Stimulated activated memory B cell treated with anti-CD40 and anti-IgM and Interleukin-4, amounts not matched to agents 10 μg/mL and 1 μg/mL and 100 μg/mL, for 72 hours (primary cell): ENCODE results near the gene RPL37A.
A peak's percentile ranks its signal among the peaks of the same experiment; 100 is the strongest.

Source experiments
- ATAC-seq: fragments of 150-1000 bp; cut with Tn5 transposase; 2 replicates; pipeline ENCODE4 v1.10.0; 2021
- H3K27ac Mint-ChIP-seq: one replicate; pipeline ENCODE4 v1.8.0; 2022; ENCODE audit warnings: mild to moderate bottlenecking, mixed read lengths
- H3K27me3 Mint-ChIP-seq: one replicate; pipeline ENCODE4 v1.8.0; 2022; ENCODE audit warnings: mixed read lengths
- H3K36me3 Mint-ChIP-seq: one replicate; pipeline ENCODE4 v1.8.0; 2022; ENCODE audit warnings: mixed read lengths
- H3K4me1 Mint-ChIP-seq: one replicate; pipeline ENCODE4 v1.8.0; 2022; ENCODE audit warnings: mixed read lengths
- H3K4me3 Mint-ChIP-seq: one replicate; pipeline ENCODE4 v1.8.0; 2022; ENCODE audit warnings: mild to moderate bottlenecking, moderate library complexity, mixed read lengths
- H3K9me3 Mint-ChIP-seq: one replicate; pipeline ENCODE4 v1.8.0; 2022; ENCODE audit warnings: mixed read lengths

Gene RPL37A

DNA sequence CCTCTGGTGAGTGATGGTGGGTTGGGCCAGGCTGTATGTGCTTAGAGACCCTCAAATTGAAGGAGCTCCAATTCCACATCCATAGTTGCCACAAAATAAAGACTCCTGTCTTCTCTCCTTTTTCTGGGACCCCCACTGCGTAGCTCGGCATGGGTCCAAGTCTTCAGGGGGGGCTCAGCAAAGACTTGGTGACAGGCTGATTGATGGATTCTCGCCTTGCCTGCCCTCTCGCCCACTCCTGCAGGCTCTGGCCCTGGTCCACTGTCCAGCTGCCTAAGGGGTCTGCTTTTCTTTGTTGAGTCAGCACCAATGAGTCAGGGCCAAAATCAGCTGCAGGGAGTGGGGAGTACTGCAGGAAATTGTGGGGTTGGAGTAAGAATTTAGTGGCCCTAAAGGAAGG lies 21.5 kb downstream of the RPL37A start:
- Mint-ChIP-seq H3K27ac (no peak overlapping the region), H3K27me3 (no peaks in the 10 kb centered on the region), H3K36me3 (no peaks in the 10 kb centered on the region), H3K4me3 (no peak overlapping the region), H3K4me1 (no peaks in the 10 kb centered on the region), H3K9me3 (peaks cover 3% of the 10 kb centered on the region)
- ATAC-seq = no peak

GRCh38 chr2:216522892-216523502 lies 24.4 kb downstream of the RPL37A start:
- Mint-ChIP-seq H3K27ac (no peak overlapping the region), H3K4me1 (no peaks in the 10 kb centered on the region), H3K27me3 (peaks cover 9% of the 10 kb centered on the region), H3K9me3 (peaks cover 3% of the 10 kb centered on the region), H3K36me3 (no peaks in the 10 kb centered on the region), H3K4me3 (no peak overlapping the region)
- ATAC-seq = no peak

- H3K36me3 Mint-ChIP-seq = no peaks in the 10 kb centered on the region
- H3K27me3 Mint-ChIP-seq = peaks cover 9% of the 10 kb centered on the region
- H3K4me1 Mint-ChIP-seq = no peaks in the 10 kb centered on the region
- H3K4me3 Mint-ChIP-seq = no peak overlapping the region
- H3K27ac Mint-ChIP-seq = no peak overlapping the region
- ATAC-seq = no peak
- peaks cover 3% of the 10 kb centered on the region for H3K9me3 Mint-ChIP-seq
Measured at GRCh38 chr2:216525972-216526371, 27.3 kb downstream of the RPL37A start.

- peaks cover 9% of the 10 kb centered on the region for H3K27me3 Mint-ChIP-seq
- ATAC-seq = no peak
- no peaks in the 10 kb centered on the region for H3K4me1 Mint-ChIP-seq
- no peaks in the 10 kb centered on the region for H3K36me3 Mint-ChIP-seq
- peaks cover 3% of the 10 kb centered on the region for H3K9me3 Mint-ChIP-seq
- H3K4me3 Mint-ChIP-seq = no peak overlapping the region
- peak overlapping the region; percentile 22 for H3K27ac Mint-ChIP-seq
Measured at GRCh38 chr2:216526939-216527338, 28.3 kb downstream of the RPL37A start.

- Mint-ChIP-seq H3K9me3 (peaks cover 3% of the 10 kb centered on the region), H3K36me3 (no peaks in the 10 kb centered on the region), H3K27ac (no peak overlapping the region), H3K4me1 (no peaks in the 10 kb centered on the region), H3K27me3 (peaks cover 9% of the 10 kb centered on the region), H3K4me3 (no peak overlapping the region)
- ATAC-seq = no peak
Measured at GRCh38 chr2:216527600-216527999, 29.0 kb downstream of the RPL37A start.

DNA sequence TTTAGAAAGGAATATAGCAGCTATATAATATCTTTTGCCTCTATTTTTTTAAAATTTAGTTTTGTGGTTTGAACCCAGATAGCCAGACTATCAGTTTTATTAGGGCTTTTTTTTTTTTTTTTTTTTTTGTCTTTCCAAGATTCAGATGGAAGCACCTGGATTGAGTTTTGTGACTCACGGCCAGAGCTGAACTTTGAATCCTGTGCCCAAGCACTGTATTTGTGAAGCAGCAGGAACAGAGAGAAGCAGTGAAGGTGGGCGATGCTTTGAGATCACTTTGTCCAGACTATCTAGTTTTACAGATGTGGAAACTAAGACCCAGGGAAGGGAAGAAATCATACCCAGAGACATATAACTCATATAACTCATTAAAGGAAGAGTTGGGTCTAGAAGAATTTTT lies 33.9 kb downstream of the RPL37A start:
- H3K36me3 Mint-ChIP-seq = no peaks in the 10 kb centered on the region
- H3K4me1 Mint-ChIP-seq = no peaks in the 10 kb centered on the region
- no peak overlapping the region for H3K27ac Mint-ChIP-seq

DNA sequence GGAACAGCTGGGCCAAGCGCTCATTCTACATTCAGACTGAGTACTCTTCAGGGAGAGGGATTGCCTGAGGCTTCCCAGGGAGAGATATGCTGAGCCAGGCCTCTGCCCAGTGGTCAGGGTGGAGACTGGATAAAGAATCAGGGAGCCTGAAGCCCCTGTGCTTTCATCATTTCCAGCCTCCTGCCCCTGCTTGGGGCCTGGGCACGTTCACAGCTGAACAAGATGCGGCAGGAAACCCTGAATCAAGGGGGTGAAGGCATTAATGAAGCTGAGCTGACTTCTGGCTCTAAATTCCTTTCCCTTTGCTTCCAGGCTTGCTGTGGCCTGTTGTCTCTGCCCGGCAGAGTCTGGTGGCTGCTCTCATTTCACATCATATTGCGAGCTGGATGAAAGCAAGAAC lies 35.0 kb downstream of the RPL37A start:
- H3K9me3 Mint-ChIP-seq = no peaks in the 10 kb centered on the region
- H3K4me3 Mint-ChIP-seq = no peak overlapping the region
- no peaks in the 10 kb centered on the region for H3K27me3 Mint-ChIP-seq
- ATAC-seq = no peak
- H3K27ac Mint-ChIP-seq = no peak overlapping the region
- no peaks in the 10 kb centered on the region for H3K36me3 Mint-ChIP-seq
- H3K4me1 Mint-ChIP-seq = no peaks in the 10 kb centered on the region

More for the DNA sequence above, 33.9 kb downstream of the RPL37A start:
- Mint-ChIP-seq H3K9me3 (no peaks in the 10 kb centered on the region), H3K27me3 (no peaks in the 10 kb centered on the region), H3K4me3 (no peak overlapping the region)
- no peak for ATAC-seq

GRCh38 chr2:216534809-216535208 lies 36.2 kb downstream of the RPL37A start:
- H3K9me3 Mint-ChIP-seq = peaks cover 5% of the 10 kb centered on the region
- ATAC-seq = no peak
- no peak overlapping the region for H3K27ac Mint-ChIP-seq
- H3K27me3 Mint-ChIP-seq = no peaks in the 10 kb centered on the region
- H3K4me1 Mint-ChIP-seq = no peaks in the 10 kb centered on the region
- H3K36me3 Mint-ChIP-seq = no peaks in the 10 kb centered on the region
- H3K4me3 Mint-ChIP-seq = no peak overlapping the region

- no peaks in the 10 kb centered on the region for H3K27me3 Mint-ChIP-seq
- ATAC-seq = no peak
- H3K9me3 Mint-ChIP-seq = peaks cover 5% of the 10 kb centered on the region
- no peaks in the 10 kb centered on the region for H3K4me1 Mint-ChIP-seq
- H3K4me3 Mint-ChIP-seq = no peak overlapping the region
- H3K27ac Mint-ChIP-seq = no peak overlapping the region
- no peaks in the 10 kb centered on the region for H3K36me3 Mint-ChIP-seq
Measured at GRCh38 chr2:216535454-216535995, 36.9 kb downstream of the RPL37A start.

GRCh38 chr2:216536734-216537210 lies 38.1 kb downstream of the RPL37A start:
- Mint-ChIP-seq H3K27ac (no peak overlapping the region), H3K27me3 (no peaks in the 10 kb centered on the region)

GRCh38 chr2:216537366-216537765 lies 38.7 kb downstream of the RPL37A start:
- peaks cover 5% of the 10 kb centered on the region for H3K9me3 Mint-ChIP-seq
- H3K36me3 Mint-ChIP-seq = no peaks in the 10 kb centered on the region
- H3K27me3 Mint-ChIP-seq = no peaks in the 10 kb centered on the region
- no peaks in the 10 kb centered on the region for H3K4me1 Mint-ChIP-seq
- H3K27ac Mint-ChIP-seq = no peak overlapping the region
- no peak for ATAC-seq
- no peak overlapping the region for H3K4me3 Mint-ChIP-seq

More at GRCh38 chr2:216536734-216537210, 38.1 kb downstream of the RPL37A start:
- no peak for ATAC-seq
- H3K4me1 Mint-ChIP-seq = no peaks in the 10 kb centered on the region
- no peaks in the 10 kb centered on the region for H3K36me3 Mint-ChIP-seq
- no peak overlapping the region for H3K4me3 Mint-ChIP-seq
- H3K9me3 Mint-ChIP-seq = peaks cover 5% of the 10 kb centered on the region

GRCh38 chr2:216538538-216538937 lies 39.9 kb downstream of the RPL37A start:
- no peak overlapping the region for H3K4me3 Mint-ChIP-seq
- no peak overlapping the region for H3K27ac Mint-ChIP-seq
- ATAC-seq = no peak

GRCh38 chr2:216539120-216539519 lies 40.5 kb downstream of the RPL37A start:
- H3K27me3 Mint-ChIP-seq = no peaks in the 10 kb centered on the region
- H3K9me3 Mint-ChIP-seq = peaks cover 5% of the 10 kb centered on the region
- no peak overlapping the region for H3K27ac Mint-ChIP-seq
- no peak for ATAC-seq
- no peaks in the 10 kb centered on the region for H3K36me3 Mint-ChIP-seq
- no peaks in the 10 kb centered on the region for H3K4me1 Mint-ChIP-seq
- H3K4me3 Mint-ChIP-seq = no peak overlapping the region

More at GRCh38 chr2:216538538-216538937, 39.9 kb downstream of the RPL37A start:
- Mint-ChIP-seq H3K9me3 (peaks cover 5% of the 10 kb centered on the region), H3K4me1 (no peaks in the 10 kb centered on the region), H3K36me3 (no peaks in the 10 kb centered on the region), H3K27me3 (no peaks in the 10 kb centered on the region)

DNA sequence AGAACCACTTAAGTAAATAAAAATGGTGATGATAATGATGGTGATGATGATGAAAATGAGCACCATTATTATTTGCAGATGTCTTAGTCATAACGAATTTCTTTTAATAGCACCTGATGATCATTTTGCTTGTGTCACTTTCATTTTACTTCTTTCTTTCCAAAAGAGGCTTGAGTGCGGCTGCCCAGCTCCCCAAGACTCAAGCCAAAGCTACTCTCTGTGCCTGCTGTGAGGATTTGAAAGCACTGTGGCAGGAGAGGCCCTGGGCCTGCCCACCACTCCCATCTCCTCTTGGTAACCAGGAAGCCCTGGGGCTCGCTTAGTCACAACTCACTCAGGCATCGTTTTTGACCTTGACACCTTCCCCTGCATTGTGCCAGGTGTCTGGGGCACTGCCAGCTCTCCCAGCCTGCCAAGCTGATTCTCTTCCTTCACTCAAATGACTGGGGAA lies 41.2 kb downstream of the RPL37A start:
- Mint-ChIP-seq H3K4me1 (no peaks in the 10 kb centered on the region), H3K9me3 (peaks cover 5% of the 10 kb centered on the region), H3K36me3 (no peaks in the 10 kb centered on the region), H3K27me3 (peaks cover 6% of the 10 kb centered on the region), H3K27ac (no peak overlapping the region), H3K4me3 (no peak overlapping the region)
- no peak for ATAC-seq

- ATAC-seq = no peak
- Mint-ChIP-seq H3K36me3 (no peaks in the 10 kb centered on the region), H3K4me1 (no peaks in the 10 kb centered on the region), H3K9me3 (peaks cover 5% of the 10 kb centered on the region), H3K4me3 (no peak overlapping the region), H3K27ac (no peak overlapping the region), H3K27me3 (peaks cover 17% of the 10 kb centered on the region)
Measured at GRCh38 chr2:216540920-216541319, 42.3 kb downstream of the RPL37A start.

DNA sequence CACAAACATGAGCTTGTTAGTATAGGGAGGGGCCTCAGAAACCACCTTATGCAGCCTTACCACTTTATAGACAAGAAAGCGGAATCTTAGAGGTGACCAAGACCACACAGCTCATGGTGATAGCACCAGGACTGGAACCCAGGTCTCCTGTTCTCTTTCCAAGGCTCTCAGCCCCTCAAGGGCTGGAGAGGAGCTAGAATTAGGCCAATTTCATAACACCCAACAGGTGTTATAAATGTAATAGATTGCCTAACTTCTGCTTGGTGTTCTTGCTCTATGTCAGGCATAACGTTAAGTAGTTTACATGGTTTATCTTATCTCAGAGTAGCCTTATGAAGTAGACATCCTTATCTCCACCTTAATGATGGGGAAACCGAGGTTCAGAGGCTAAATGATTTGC lies 42.9 kb downstream of the RPL37A start:
- peaks cover 19% of the 10 kb centered on the region for H3K27me3 Mint-ChIP-seq
- H3K27ac Mint-ChIP-seq = no peak overlapping the region
- no peaks in the 10 kb centered on the region for H3K4me1 Mint-ChIP-seq
- no peak for ATAC-seq
- H3K9me3 Mint-ChIP-seq = peaks cover 5% of the 10 kb centered on the region
- no peak overlapping the region for H3K4me3 Mint-ChIP-seq
- H3K36me3 Mint-ChIP-seq = no peaks in the 10 kb centered on the region
